Measurements from ENCODE around the gene KLHL29.

- TF ChIP-seq CTCF (IDR thresholded peaks at IDR 0.05; ENCODE audit: borderline replicate concordance, extremely low read depth, low read length, poor library complexity, severe bottlenecking) (no peak), EZH2 (IDR thresholded peaks at IDR 0.05; ENCODE audit: borderline replicate concordance, low read depth, low read length, severe bottlenecking) (no peak)
Measured at GRCh38 chr2:23569761-23570365, 184.9 kb downstream of the KLHL29 start.

Measured in DND-41 (cell line).